ENCODE measurements around the gene EIF4E3.

EIF4E3 gene

GRCh38 chr3:71763426-71763825, 38.2 kb upstream of the EIF4E3 start:
- no peak for TF ChIP-seq CTCF (IDR thresholded peaks at IDR 0.05; ENCODE audit: insufficient read depth, low read length)
- TF ChIP-seq REST (IDR thresholded peaks at IDR 0.05; ENCODE audit: insufficient replicate concordance, low read depth): no peak
- no peak for TF ChIP-seq GABPA (IDR thresholded peaks at IDR 0.05; ENCODE audit: low read depth)
- TF ChIP-seq POLR2AphosphoS5 (IDR thresholded peaks at IDR 0.05; ENCODE audit: low read depth): no peak
- no peak for TF ChIP-seq SPI1 (IDR thresholded peaks at IDR 0.05; ENCODE audit: borderline replicate concordance, low read depth)
- no peak overlapping the region for H3K27ac ChIP-seq (replicated peaks)
- no peak for DNase-seq (ENCODE audit: low read depth in 1 of 2, low spot score in 1 of 2)
- H3K4me3 ChIP-seq (replicated peaks; ENCODE audit: insufficient read depth, low read length): no peak overlapping the region
- H3K27me3 ChIP-seq (ENCODE audit: insufficient read depth, poor library complexity, severe bottlenecking): no peaks in the 10 kb centered on the region

GRCh38 chr3:71760140-71760539, 34.9 kb upstream of the EIF4E3 start:
- H3K4me3 ChIP-seq (replicated peaks; ENCODE audit: insufficient read depth, low read length): no peak overlapping the region
- DNase-seq (ENCODE audit: low read depth in 1 of 2, low spot score in 1 of 2): no peak
- H3K27ac ChIP-seq (replicated peaks): no peak overlapping the region
- TF ChIP-seq GABPA (IDR thresholded peaks at IDR 0.05; ENCODE audit: low read depth): no peak
- no peak for TF ChIP-seq REST (IDR thresholded peaks at IDR 0.05; ENCODE audit: insufficient replicate concordance, low read depth)
- no peak for TF ChIP-seq POLR2AphosphoS5 (IDR thresholded peaks at IDR 0.05; ENCODE audit: low read depth)
- no peak for TF ChIP-seq CTCF (IDR thresholded peaks at IDR 0.05; ENCODE audit: insufficient read depth, low read length)
- TF ChIP-seq SPI1 (IDR thresholded peaks at IDR 0.05; ENCODE audit: borderline replicate concordance, low read depth): no peak
- no peaks in the 10 kb centered on the region for H3K27me3 ChIP-seq (ENCODE audit: insufficient read depth, poor library complexity, severe bottlenecking)

GRCh38 chr3:71759401-71759800, 34.2 kb upstream of the EIF4E3 start:
- Histone ChIP-seq H3K27ac (replicated peaks) (no peak overlapping the region), H3K27me3 (ENCODE audit: insufficient read depth, poor library complexity, severe bottlenecking) (no peaks in the 10 kb centered on the region), H3K4me3 (replicated peaks; ENCODE audit: insufficient read depth, low read length) (no peak overlapping the region)
- no peak for DNase-seq (ENCODE audit: low read depth in 1 of 2, low spot score in 1 of 2)
- TF ChIP-seq POLR2AphosphoS5 (IDR thresholded peaks at IDR 0.05; ENCODE audit: low read depth): no peak
- peak; percentile 27; the same call in 1 of the 2 replicates for TF ChIP-seq SPI1 (IDR thresholded peaks at IDR 0.05; ENCODE audit: borderline replicate concordance, low read depth)

- no peak for DNase-seq (ENCODE audit: low read depth in 1 of 2, low spot score in 1 of 2)
- no peak overlapping the region for H3K4me3 ChIP-seq (replicated peaks; ENCODE audit: insufficient read depth, low read length)
- no peak overlapping the region for H3K27ac ChIP-seq (replicated peaks)
- TF ChIP-seq REST (IDR thresholded peaks at IDR 0.05; ENCODE audit: insufficient replicate concordance, low read depth): no peak
- no peak for TF ChIP-seq SPI1 (IDR thresholded peaks at IDR 0.05; ENCODE audit: borderline replicate concordance, low read depth)
- no peak for TF ChIP-seq CTCF (IDR thresholded peaks at IDR 0.05; ENCODE audit: insufficient read depth, low read length)
- TF ChIP-seq POLR2AphosphoS5 (IDR thresholded peaks at IDR 0.05; ENCODE audit: low read depth): no peak
- TF ChIP-seq GABPA (IDR thresholded peaks at IDR 0.05; ENCODE audit: low read depth): no peak
- H3K27me3 ChIP-seq (ENCODE audit: insufficient read depth, poor library complexity, severe bottlenecking): no peaks in the 10 kb centered on the region
Observed at GRCh38 chr3:71758091-71758490, 32.9 kb upstream of the EIF4E3 start.
